ENCODE results near the gene RBM38. TPM values are rescaled to one million over a fixed set of nuclear protein-coding genes. Genes with fewer than 3 reads are reported as not detected.
A peak's percentile ranks its signal among the peaks of the same experiment; 100 is the strongest.

RBM38 gene
- total and polyA plus RNA-seq, 9 of the 15 experiments (the other 6 are each of a cell fraction or from before 2014, with no cell fraction given): 0.28 to 82.4 (median 33.2) TPM

DNA sequence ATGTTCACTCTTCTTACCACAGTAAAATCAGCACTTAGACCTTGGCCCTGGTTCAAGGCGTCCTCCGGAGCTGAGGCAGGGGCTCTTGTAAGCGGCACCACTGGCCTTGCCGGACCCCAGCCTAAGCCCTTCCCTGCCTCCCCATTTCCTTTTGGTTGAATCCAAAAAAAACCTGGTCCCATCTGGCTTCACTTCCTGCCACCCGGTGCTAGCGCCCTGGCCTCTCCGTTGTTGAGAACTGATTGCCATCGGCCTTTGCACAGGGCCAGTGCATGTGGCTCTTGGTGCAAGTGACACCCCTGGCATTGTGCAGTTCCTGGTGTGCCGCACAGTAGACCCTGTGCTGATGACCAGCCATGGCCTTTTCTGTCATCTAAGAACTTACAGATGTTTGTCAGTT lies 19.0 kb upstream of the RBM38 start:
- no peak overlapping the region for H3K9ac ChIP-seq (ENCODE audit: insufficient read depth in 1 of 2, low read depth in 2 of 2, low read length in 2 of 2)
- ATAC-seq (no peak), DNase-seq (ENCODE audit: extremely low read depth in 1 of 4, low spot score in 3 of 4) (no peak), FAIRE-seq (no peak)
- ChIA-PET CTCF (ENCODE audit: low intra/inter-chr PET ratio) (no interaction called here), POLR2A (interaction anchor here (0.6 to 1.4 kb wide), 2 partner anchors 9 to 10 kb away, joined by 3 to 7 read pairs; no protein-coding TSS in a partner anchor)
- peaks cover 100% of the 10 kb centered on the region for H3K36me3 ChIP-seq (ENCODE audit: control insufficient read depth, insufficient read depth, low read length)
- H3K27me3 ChIP-seq (ENCODE audit: control insufficient read depth in 2 of 2, insufficient read depth in 2 of 2, low read length in 2 of 2): no peaks in the 10 kb centered on the region
- no peak overlapping the region for H3K4me3 ChIP-seq
- no peaks in the 10 kb centered on the region for H3K9me3 ChIP-seq (replicated peaks; ENCODE audit: control insufficient read depth, insufficient read depth, low read depth, low read length)
- no peaks in the 10 kb centered on the region for H3K9me1 ChIP-seq (ENCODE audit: control insufficient read depth, insufficient read depth, low read length)
- TF ChIP-seq ZFP36 (IDR thresholded peaks at IDR 0.05; ENCODE audit: low read depth, low read length, partially characterized antibody) (no peak), POLR2G (IDR thresholded peaks at IDR 0.05; ENCODE audit: low read depth, low read length) (0 out of 2 replicates have a peak, but pooled peaks have one; percentile 7)
- in situ Hi-C loops (cut with MboI): no loop called here
- WGBS (ENCODE audit: insufficient coverage, low coverage, missing lambda C conversion rate): 93% methylated on average over 9 of the region's 9 CpGs
- BruUV-seq (replicated peaks): no TSS peak
- intact Hi-C loops (cut with micrococcal nuclease): no loop called here
- no peak overlapping the region for H3K27ac ChIP-seq (ENCODE audit: extremely low read depth, low read depth, low read length)
- H2AFZ ChIP-seq (ENCODE audit: low read depth, low read length): no peak overlapping the region
- no peak overlapping the region for H3K4me2 ChIP-seq (ENCODE audit: insufficient read depth, low read length)
- 0 out of 2 replicates have a peak, but pooled peaks cover 4% of the 10 kb centered on the region for H4K20me1 ChIP-seq (replicated peaks; ENCODE audit: control insufficient read depth, insufficient read depth, low read length)
- peaks cover 0 to 3% of the 10 kb centered on the region in 2 experiments; a peak in 1 of 5 replicates for H3K4me1 ChIP-seq (replicated peaks in 1 of 2; ENCODE audit: control insufficient read depth in 2 of 2, insufficient read depth in 2 of 2, low read length in 2 of 2)
- no peaks in the 10 kb centered on the region; the same call in 2 of the 3 replicates for H3K79me2 ChIP-seq (ENCODE audit: control insufficient read depth, insufficient read depth, low read length)

DNA sequence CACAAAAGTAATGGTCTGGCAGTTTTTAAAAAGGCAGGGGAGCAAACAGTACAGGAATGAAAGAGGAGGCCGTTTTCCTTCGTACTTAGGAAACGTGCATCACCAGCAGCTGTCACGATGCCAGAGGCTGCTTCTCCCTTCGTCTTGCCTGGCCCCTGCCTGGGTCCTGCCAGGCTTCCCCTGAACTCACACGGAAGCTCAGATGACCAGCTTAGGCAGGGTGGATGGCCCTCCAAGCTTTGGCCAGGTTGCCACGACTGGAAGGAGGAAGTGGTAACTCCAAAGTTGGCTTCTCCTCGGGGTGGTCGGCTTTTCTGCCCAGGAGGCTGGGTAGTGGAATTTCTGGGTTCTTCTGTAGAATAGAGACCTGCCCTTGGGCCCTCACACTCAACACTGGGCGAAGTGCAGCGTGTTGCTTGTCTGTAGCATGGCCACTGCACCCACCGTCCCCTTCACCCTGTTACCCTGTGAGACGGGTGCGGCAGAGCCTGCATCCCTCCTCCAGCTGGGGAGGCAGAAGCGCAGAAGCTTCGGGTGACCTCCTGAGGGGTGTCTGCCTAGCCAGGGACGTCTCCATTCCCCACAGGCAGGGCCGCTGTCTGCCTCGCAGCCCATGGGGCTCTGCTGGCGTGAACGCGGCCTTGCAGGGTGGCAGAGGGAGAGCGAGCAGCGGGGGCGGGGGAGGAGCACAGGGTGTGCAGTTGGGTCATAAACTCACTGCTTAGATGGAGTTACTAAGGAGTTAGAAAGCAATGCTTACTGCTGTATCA lies 18.4 kb upstream of the RBM38 start:
- peak overlapping the region in 1 of 2 experiments; percentile 39; a peak in 1 of 4 replicates for H3K9ac ChIP-seq (ENCODE audit: insufficient read depth in 1 of 2, low read depth in 2 of 2, low read length in 2 of 2)
- H3K36me3 ChIP-seq (ENCODE audit: control insufficient read depth, insufficient read depth, low read length): peaks cover 100% of the 10 kb centered on the region
- no peaks in the 10 kb centered on the region for H3K27me3 ChIP-seq (ENCODE audit: control insufficient read depth in 2 of 2, insufficient read depth in 2 of 2, low read length in 2 of 2)
- FAIRE-seq (no peak), DNase-seq (ENCODE audit: extremely low read depth in 1 of 4, low spot score in 3 of 4) (no peak), ATAC-seq (no peak; the same call in 2 of the 3 replicates)
- BruUV-seq (replicated peaks): no TSS peak
- H3K4me2 ChIP-seq (ENCODE audit: insufficient read depth, low read length): no peak overlapping the region
- peaks cover 0 to 3% of the 10 kb centered on the region in 2 experiments; a peak in 1 of 5 replicates for H3K4me1 ChIP-seq (replicated peaks in 1 of 2; ENCODE audit: control insufficient read depth in 2 of 2, insufficient read depth in 2 of 2, low read length in 2 of 2)
- no peak overlapping the region for H2AFZ ChIP-seq (ENCODE audit: low read depth, low read length)
- H3K27ac ChIP-seq (ENCODE audit: extremely low read depth, low read depth, low read length): no peak overlapping the region
- H4K20me1 ChIP-seq (replicated peaks; ENCODE audit: control insufficient read depth, insufficient read depth, low read length): peaks cover 9% of the 10 kb centered on the region; the same call in 1 of the 2 replicates
- intact Hi-C loops (cut with micrococcal nuclease) (no loop called here), in situ Hi-C loops (cut with MboI) (no loop called here)
- no peaks in the 10 kb centered on the region for H3K9me3 ChIP-seq (replicated peaks; ENCODE audit: control insufficient read depth, insufficient read depth, low read depth, low read length)
- POLR2A ChIA-PET: interaction anchor here (0.6 to 2.8 kb wide), 3 partner anchors 9 to 11 kb away, joined by 3 to 16 read pairs (median 7); no protein-coding TSS in a partner anchor
- 87% methylated on average over 20 of the region's 25 CpGs for WGBS (ENCODE audit: insufficient coverage, low coverage, missing lambda C conversion rate)
- no peak for TF ChIP-seq GATAD2A (IDR thresholded peaks at IDR 0.05)
- no peak for TF ChIP-seq SUPT5H (IDR thresholded peaks at IDR 0.05)
- 0 out of 2 replicates have a peak, but pooled peaks have one; percentile 5 for TF ChIP-seq SPI1 (IDR thresholded peaks at IDR 0.05; ENCODE audit: borderline replicate concordance, low read depth, low read length)
- peak; percentile 64 for TF ChIP-seq POLR2G (IDR thresholded peaks at IDR 0.05; ENCODE audit: low read depth, low read length)
- no peak overlapping the region for H3K4me3 ChIP-seq
- H3K79me2 ChIP-seq (ENCODE audit: control insufficient read depth, insufficient read depth, low read length): no peaks in the 10 kb centered on the region; the same call in 2 of the 3 replicates
- H3K9me1 ChIP-seq (ENCODE audit: control insufficient read depth, insufficient read depth, low read length): no peaks in the 10 kb centered on the region
- CTCF ChIA-PET (ENCODE audit: low intra/inter-chr PET ratio): no interaction called here
